GM23338 (cell line): ENCODE measurements around the gene PHLPP2. TPM values are rescaled to one million over a fixed set of nuclear protein-coding genes. Genes with fewer than 3 reads are reported as not detected.
"Not testable (repeated sequence)": the region's sequence is repeated elsewhere in the genome, so short reads cannot be mapped to it uniquely, and the experiment has no call there.

Experiments
- ATAC-seq: fragments of 200-7000 bp; cut with Tn5 transposase; 3 replicates; pipeline ENCODE4 v1.9.1; 2020
- DNase-seq: peaks from one replicate; pipeline ENCODE4 v3.0.0-alpha.2; 2015; ENCODE audit warnings: low spot score
- H2AFZ ChIP-seq: fragments of 200-600 bp; sonication (generic); 2 replicates; pipeline ENCODE4 v1.8.0; 2016; ENCODE audit warnings: antibody characterized with exemption, mild to moderate bottlenecking, moderate library complexity
- H3F3A ChIP-seq: fragments of 200-600 bp; sonication (generic); replicated peaks from 2 replicates; pipeline ENCODE4 v1.8.0; 2017; ENCODE audit warnings: antibody characterized with exemption, mixed run types, low read depth
- H3K27ac ChIP-seq: fragments of 200-600 bp; sonication (generic); 2 replicates; pipeline ENCODE4 v1.6.1; 2016; ENCODE audit warnings: low read depth
- H3K27me3 ChIP-seq: fragments of 200-600 bp; sonication (generic); 2 replicates; pipeline ENCODE4 v1.8.0; 2016; ENCODE audit warnings: mild to moderate bottlenecking, mixed run types, moderate library complexity; ENCODE audit not compliant: insufficient read depth
- H3K36me3 ChIP-seq: fragments of 200-600 bp; sonication (generic); 2 replicates; pipeline ENCODE4 v1.8.0; 2016; ENCODE audit warnings: mild to moderate bottlenecking; ENCODE audit not compliant: insufficient read depth
- H3K4me1 ChIP-seq: fragments of 200-600 bp; sonication (generic); 2 replicates; pipeline ENCODE4 v1.8.0; 2016; ENCODE audit warnings: mild to moderate bottlenecking, moderate library complexity; ENCODE audit not compliant: insufficient read depth
- H3K4me2 ChIP-seq: fragments of 200-600 bp; sonication (generic); 2 replicates; pipeline ENCODE4 v1.7.1; 2017; ENCODE audit warnings: mixed run types
- H3K4me3 ChIP-seq: fragments of 200-600 bp; sonication (generic); 2 replicates; pipeline ENCODE4 v1.6.1; 2016; ENCODE audit warnings: mixed run types
- H3K79me2 ChIP-seq: fragments of 200-600 bp; sonication (generic); replicated peaks from 2 replicates; pipeline ENCODE4 v1.8.0; 2017; ENCODE audit warnings: mild to moderate bottlenecking; ENCODE audit not compliant: insufficient read depth
- H3K9me2 ChIP-seq: fragments of 200-600 bp; sonication (generic); 2 replicates; pipeline ENCODE4 v1.8.0; 2017; ENCODE audit not compliant: insufficient read depth
- H4K20me1 ChIP-seq: fragments of 200-600 bp; sonication (generic); replicated peaks from 2 replicates; pipeline ENCODE4 v1.8.0; 2017; ENCODE audit warnings: mild to moderate bottlenecking; ENCODE audit not compliant: insufficient read depth
- H3K27ac Mint-ChIP-seq: 2 replicates; pipeline ENCODE4 v1.8.0; 2020; ENCODE audit warnings: inconsistent platforms, mild to moderate bottlenecking, moderate library complexity, mixed read lengths
- H3K27me3 Mint-ChIP-seq: 3 replicates; pipeline ENCODE4 v1.8.0; 2022; ENCODE audit warnings: low read depth, mild to moderate bottlenecking, moderate library complexity, mixed read lengths, inconsistent platforms; ENCODE audit not compliant: insufficient read depth, poor library complexity
- H3K36me3 Mint-ChIP-seq: 3 replicates; pipeline ENCODE4 v1.8.0; 2021; ENCODE audit warnings: low read depth, mild to moderate bottlenecking, inconsistent platforms, moderate library complexity, mixed read lengths
- H3K4me1 Mint-ChIP-seq: 3 replicates; pipeline ENCODE4 v1.8.0; 2020; ENCODE audit warnings: mild to moderate bottlenecking, inconsistent platforms, mixed read lengths
- H3K4me3 Mint-ChIP-seq: 3 replicates; pipeline ENCODE4 v1.8.0; 2021; ENCODE audit warnings: moderate library complexity, mild to moderate bottlenecking, inconsistent platforms, mixed read lengths
- H3K9me3 Mint-ChIP-seq: 3 replicates; pipeline ENCODE4 v1.8.0; 2020; ENCODE audit warnings: moderate library complexity, mild to moderate bottlenecking, inconsistent platforms, mixed read lengths
- NANOG ChIP-seq: IDR thresholded peaks from 2 replicates; pipeline ENCODE4 v1.6.1; 2016; ENCODE audit warnings: antibody characterized with exemption, borderline replicate concordance
- POLR2AphosphoS5 ChIP-seq: IDR thresholded peaks from 2 replicates; pipeline ENCODE4 v1.6.1; 2016; ENCODE audit warnings: antibody characterized with exemption, low read depth
- STAT1 ChIP-seq: IDR thresholded peaks from one replicate; pipeline ENCODE4 v1.6.1; 2016; ENCODE audit warnings: antibody characterized with exemption; ENCODE audit not compliant: unreplicated experiment
- polyA plus RNA-seq: library from polyadenylated mRNA; unstranded; fragments of >200 nt; fragmentation: Nextera tagmentation; extraction: Ambion mirVana; gene quantifications from 2 replicates; pipeline ENCODE4 v1.2.1, GENCODE V29; 2016
- total RNA-seq: library from RNA; depleted of rRNA; stranded (reverse); fragments of >200 nt; shearing (Covaris generic); gene quantifications from 2 replicates; pipeline ENCODE4 v1.2.3, GENCODE V29; 2014
- TF ChIP-seq, protein P1 (sequence below): fragments of 250-450 bp; sonication (Bioruptor Pico); IDR thresholded peaks from 2 replicates; pipeline ENCODE4 v1.5.0; 2020; ENCODE audit warnings: mild to moderate bottlenecking, moderate library complexity
- TF ChIP-seq, protein P2 (sequence below): IDR thresholded peaks from 2 replicates; pipeline ENCODE4 v1.6.1; 2016; ENCODE audit warnings: antibody characterized with exemption
- TF ChIP-seq, protein P3 (sequence below): IDR thresholded peaks from one replicate; pipeline ENCODE4 v1.6.1; 2018; ENCODE audit warnings: antibody characterized with exemption; ENCODE audit not compliant: unreplicated experiment

The PHLPP2 gene
- total and polyA plus RNA-seq, 2 experiments from 2014 or later = 4.2 to 20.5 TPM

DNA sequence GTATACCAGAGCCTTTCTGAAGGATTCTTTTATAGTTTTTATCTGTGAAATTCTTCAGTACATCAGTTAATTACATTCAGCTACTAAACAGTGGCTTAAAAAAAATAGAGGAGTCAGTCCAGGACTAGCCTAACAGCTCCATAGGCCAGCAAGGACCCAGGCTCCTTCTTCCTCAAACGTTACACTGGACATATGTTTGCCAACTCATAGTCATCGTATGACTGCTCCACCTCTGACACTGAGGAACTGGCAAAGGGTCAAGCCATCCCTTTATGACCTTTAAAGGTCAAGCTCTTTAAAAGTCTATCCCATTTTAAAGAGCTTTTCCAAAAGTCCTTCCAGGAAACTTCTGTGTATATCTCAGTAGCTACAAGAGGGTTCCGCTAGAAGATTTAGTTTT is 36.6 kb downstream of the PHLPP2 start (continued):
- TF ChIP-seq, protein P1, sequence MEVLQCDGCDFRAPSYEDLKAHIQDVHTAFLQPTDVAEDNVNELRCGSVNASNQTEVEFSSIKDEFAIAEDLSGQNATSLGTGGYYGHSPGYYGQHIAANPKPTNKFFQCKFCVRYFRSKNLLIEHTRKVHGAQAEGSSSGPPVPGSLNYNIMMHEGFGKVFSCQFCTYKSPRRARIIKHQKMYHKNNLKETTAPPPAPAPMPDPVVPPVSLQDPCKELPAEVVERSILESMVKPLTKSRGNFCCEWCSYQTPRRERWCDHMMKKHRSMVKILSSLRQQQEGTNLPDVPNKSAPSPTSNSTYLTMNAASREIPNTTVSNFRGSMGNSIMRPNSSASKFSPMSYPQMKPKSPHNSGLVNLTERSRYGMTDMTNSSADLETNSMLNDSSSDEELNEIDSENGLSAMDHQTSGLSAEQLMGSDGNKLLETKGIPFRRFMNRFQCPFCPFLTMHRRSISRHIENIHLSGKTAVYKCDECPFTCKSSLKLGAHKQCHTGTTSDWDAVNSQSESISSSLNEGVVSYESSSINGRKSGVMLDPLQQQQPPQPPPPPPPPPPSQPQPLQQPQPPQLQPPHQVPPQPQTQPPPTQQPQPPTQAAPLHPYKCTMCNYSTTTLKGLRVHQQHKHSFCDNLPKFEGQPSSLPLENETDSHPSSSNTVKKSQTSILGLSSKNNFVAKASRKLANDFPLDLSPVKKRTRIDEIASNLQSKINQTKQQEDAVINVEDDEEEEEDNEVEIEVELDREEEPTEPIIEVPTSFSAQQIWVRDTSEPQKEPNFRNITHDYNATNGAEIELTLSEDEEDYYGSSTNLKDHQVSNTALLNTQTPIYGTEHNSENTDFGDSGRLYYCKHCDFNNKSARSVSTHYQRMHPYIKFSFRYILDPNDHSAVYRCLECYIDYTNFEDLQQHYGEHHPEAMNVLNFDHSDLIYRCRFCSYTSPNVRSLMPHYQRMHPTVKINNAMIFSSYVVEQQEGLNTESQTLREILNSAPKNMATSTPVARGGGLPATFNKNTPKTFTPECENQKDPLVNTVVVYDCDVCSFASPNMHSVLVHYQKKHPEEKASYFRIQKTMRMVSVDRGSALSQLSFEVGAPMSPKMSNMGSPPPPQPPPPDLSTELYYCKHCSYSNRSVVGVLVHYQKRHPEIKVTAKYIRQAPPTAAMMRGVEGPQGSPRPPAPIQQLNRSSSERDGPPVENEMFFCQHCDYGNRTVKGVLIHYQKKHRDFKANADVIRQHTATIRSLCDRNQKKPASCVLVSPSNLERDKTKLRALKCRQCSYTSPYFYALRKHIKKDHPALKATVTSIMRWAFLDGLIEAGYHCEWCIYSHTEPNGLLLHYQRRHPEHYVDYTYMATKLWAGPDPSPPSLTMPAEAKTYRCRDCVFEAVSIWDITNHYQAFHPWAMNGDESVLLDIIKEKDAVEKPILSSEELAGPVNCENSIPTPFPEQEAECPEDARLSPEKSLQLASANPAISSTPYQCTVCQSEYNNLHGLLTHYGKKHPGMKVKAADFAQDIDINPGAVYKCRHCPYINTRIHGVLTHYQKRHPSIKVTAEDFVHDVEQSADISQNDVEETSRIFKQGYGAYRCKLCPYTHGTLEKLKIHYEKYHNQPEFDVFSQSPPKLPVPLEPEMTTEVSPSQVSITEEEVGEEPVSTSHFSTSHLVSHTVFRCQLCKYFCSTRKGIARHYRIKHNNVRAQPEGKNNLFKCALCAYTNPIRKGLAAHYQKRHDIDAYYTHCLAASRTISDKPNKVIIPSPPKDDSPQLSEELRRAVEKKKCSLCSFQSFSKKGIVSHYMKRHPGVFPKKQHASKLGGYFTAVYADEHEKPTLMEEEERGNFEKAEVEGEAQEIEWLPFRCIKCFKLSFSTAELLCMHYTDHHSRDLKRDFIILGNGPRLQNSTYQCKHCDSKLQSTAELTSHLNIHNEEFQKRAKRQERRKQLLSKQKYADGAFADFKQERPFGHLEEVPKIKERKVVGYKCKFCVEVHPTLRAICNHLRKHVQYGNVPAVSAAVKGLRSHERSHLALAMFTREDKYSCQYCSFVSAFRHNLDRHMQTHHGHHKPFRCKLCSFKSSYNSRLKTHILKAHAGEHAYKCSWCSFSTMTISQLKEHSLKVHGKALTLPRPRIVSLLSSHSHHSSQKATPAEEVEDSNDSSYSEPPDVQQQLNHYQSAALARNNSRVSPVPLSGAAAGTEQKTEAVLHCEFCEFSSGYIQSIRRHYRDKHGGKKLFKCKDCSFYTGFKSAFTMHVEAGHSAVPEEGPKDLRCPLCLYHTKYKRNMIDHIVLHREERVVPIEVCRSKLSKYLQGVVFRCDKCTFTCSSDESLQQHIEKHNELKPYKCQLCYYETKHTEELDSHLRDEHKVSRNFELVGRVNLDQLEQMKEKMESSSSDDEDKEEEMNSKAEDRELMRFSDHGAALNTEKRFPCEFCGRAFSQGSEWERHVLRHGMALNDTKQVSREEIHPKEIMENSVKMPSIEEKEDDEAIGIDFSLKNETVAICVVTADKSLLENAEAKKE (CRISPR knock-in tag) = no peak
- TF ChIP-seq STAT1 = no peak
- no peak for TF ChIP-seq NANOG
- TF ChIP-seq, protein P2, sequence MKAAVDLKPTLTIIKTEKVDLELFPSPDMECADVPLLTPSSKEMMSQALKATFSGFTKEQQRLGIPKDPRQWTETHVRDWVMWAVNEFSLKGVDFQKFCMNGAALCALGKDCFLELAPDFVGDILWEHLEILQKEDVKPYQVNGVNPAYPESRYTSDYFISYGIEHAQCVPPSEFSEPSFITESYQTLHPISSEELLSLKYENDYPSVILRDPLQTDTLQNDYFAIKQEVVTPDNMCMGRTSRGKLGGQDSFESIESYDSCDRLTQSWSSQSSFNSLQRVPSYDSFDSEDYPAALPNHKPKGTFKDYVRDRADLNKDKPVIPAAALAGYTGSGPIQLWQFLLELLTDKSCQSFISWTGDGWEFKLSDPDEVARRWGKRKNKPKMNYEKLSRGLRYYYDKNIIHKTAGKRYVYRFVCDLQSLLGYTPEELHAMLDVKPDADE = no peak
- TF ChIP-seq POLR2AphosphoS5 = no peak
- TF ChIP-seq, protein P3, sequence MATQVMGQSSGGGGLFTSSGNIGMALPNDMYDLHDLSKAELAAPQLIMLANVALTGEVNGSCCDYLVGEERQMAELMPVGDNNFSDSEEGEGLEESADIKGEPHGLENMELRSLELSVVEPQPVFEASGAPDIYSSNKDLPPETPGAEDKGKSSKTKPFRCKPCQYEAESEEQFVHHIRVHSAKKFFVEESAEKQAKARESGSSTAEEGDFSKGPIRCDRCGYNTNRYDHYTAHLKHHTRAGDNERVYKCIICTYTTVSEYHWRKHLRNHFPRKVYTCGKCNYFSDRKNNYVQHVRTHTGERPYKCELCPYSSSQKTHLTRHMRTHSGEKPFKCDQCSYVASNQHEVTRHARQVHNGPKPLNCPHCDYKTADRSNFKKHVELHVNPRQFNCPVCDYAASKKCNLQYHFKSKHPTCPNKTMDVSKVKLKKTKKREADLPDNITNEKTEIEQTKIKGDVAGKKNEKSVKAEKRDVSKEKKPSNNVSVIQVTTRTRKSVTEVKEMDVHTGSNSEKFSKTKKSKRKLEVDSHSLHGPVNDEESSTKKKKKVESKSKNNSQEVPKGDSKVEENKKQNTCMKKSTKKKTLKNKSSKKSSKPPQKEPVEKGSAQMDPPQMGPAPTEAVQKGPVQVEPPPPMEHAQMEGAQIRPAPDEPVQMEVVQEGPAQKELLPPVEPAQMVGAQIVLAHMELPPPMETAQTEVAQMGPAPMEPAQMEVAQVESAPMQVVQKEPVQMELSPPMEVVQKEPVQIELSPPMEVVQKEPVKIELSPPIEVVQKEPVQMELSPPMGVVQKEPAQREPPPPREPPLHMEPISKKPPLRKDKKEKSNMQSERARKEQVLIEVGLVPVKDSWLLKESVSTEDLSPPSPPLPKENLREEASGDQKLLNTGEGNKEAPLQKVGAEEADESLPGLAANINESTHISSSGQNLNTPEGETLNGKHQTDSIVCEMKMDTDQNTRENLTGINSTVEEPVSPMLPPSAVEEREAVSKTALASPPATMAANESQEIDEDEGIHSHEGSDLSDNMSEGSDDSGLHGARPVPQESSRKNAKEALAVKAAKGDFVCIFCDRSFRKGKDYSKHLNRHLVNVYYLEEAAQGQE = no peak

DNA sequence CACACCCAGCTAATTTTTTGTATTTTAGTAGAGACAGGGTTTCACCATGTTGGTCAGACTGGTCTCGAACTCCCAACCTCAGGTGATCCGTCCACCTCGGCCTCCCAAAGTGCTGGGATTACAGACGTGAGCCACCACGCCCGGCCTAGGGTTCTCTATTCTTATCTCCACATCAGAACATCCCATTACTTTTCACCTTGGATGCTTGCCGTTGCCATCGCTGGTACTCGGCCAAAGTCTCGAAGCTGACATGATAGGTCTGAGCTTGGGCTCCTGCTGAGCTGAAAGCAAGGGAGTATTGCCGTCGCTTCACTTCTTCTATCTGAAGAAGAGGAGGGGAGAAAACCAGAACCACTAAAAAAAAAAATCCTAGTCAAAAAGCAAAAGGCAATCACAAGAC is 40.2 kb downstream of the PHLPP2 start:
- H3K36me3 Mint-ChIP-seq = peaks cover 38% of the 10 kb centered on the region
- H3K4me2 ChIP-seq, H3K4me3 Mint-ChIP-seq, H3K79me2 ChIP-seq, H3K9me3 Mint-ChIP-seq, DNase-seq, ATAC-seq, H3K27ac Mint-ChIP-seq, H3K9me2 ChIP-seq, H2AFZ ChIP-seq, H3F3A ChIP-seq, H3K27ac ChIP-seq, H3K4me1 Mint-ChIP-seq, H3K4me1 ChIP-seq, H3K27me3 Mint-ChIP-seq, H3K4me3 ChIP-seq, H3K27me3 ChIP-seq, H4K20me1 ChIP-seq: not testable (repeated sequence)
- H3K36me3 ChIP-seq = peaks cover 11% of the 10 kb centered on the region
